ENCODE data around the gene MAPK8IP2.
A peak's percentile ranks its signal among the peaks of the same experiment; 100 is the strongest.

Gene MAPK8IP2

GRCh38 chr22:50576070-50576469 is 24.5 kb upstream of the MAPK8IP2 start:
- peak; percentile 34 for DNase-seq

GRCh38 chr22:50576806-50577696 is 23.5 kb upstream of the MAPK8IP2 start:
- no peak for DNase-seq

DNA sequence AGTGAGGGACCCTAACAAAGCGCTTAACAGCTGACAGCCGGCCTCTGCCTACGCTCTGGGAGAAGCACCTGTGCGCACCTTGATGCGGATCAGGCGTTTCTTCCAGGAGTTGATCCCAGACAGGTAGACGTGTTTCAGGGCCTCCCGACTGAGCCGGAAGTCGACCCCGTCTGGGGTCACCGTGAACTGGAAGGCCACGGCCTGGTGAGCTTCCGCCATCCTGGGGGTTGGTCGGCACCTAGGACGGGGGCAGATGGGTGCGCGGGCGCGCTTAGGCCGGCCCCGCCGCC is 23.0 kb upstream of the MAPK8IP2 start:
- DNase-seq = no peak

DNA sequence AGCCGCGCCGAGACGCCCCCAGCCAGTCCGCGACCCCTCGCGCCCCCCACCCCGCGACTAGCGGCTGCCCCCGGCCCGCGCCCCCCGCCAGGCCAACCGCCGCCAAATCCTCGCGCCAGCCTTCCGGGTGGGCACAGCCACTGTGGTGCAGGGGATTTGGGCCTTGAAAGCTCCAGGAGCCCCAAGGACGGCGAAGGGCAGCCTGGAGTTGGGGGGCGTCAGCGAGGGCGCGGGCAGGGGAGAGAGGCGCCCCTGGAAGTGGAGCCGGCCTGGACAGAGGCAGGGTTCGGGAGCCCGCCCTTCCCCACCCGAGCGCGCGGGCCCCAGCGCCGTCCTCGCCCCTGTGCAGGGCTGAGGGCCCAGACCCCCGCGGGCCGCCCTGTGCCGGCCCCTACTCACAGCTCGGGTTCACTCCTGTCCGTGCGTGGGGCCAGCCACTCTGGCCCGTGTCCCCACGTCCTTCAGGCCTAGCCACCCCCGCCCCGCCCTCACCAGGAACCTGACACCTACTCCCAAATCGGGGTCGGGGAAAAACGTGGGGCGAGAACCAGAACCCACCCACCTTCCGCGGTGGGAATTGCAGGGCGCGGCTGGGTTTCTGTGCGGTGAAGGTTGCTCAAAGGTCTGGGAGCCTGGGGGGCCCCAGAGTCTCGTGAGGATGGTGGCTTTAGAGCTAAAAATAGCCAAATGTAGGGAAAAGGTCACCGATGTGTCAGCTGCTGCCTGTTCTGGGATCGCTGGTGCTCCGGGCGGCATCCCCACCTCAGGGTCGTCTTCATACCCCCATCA is 22.4 kb upstream of the MAPK8IP2 start, which contains the start of gene CPT1B:
TSS of gene CPT1B (minus strand) at position 441 of the 789 bp plus-strand sequence. CDS start 512 bp downstream, outside the sequence.
- no peak for DNase-seq

DNA sequence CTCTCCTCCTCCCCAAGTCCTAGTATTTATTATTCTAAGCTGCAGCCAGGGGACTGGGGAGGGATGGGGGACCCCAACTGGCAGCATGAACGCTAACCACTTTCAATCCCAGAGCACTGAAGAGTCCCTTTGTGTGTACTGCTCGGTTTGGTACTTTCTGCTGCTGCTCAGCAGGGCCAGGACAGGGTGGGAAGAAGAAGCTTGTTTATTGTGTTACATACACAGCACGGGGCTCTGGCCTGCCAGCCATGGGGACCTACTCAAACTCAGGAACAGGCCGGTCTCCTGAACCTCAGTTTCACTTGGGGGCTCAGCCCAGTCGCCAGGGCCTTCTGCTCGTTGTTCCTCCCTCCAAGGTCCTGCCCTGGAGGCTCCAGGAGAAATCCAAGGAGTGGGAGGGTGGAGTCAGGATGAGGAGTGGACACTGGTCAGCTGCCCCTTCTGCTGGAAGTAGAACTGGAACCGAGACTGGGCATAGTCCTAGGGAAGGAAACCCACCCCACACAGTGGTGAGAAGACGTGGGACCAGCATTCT is 21.8 kb upstream of the MAPK8IP2 start:
- no peak for DNase-seq

DNA sequence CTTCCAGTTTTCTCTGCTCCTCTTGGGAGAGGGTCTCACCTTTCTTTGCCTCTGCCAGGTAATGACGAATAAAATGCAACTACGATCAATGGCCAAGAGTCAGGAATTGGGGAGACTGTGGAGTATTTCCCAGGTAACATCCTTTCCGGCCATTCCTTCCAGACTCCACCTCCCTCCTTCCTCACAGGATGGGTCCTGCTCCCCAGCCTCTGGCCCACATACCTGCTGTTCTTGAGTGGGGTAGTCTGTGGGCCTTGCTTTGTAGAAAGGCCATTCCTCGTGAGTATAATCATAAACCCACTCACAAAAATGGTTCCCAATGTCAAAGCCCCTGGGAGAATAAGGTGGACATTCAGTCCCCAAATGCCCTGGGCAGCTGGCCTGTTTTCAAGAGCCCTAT is 20.8 kb upstream of the MAPK8IP2 start:
- DNase-seq = no peak

DNA sequence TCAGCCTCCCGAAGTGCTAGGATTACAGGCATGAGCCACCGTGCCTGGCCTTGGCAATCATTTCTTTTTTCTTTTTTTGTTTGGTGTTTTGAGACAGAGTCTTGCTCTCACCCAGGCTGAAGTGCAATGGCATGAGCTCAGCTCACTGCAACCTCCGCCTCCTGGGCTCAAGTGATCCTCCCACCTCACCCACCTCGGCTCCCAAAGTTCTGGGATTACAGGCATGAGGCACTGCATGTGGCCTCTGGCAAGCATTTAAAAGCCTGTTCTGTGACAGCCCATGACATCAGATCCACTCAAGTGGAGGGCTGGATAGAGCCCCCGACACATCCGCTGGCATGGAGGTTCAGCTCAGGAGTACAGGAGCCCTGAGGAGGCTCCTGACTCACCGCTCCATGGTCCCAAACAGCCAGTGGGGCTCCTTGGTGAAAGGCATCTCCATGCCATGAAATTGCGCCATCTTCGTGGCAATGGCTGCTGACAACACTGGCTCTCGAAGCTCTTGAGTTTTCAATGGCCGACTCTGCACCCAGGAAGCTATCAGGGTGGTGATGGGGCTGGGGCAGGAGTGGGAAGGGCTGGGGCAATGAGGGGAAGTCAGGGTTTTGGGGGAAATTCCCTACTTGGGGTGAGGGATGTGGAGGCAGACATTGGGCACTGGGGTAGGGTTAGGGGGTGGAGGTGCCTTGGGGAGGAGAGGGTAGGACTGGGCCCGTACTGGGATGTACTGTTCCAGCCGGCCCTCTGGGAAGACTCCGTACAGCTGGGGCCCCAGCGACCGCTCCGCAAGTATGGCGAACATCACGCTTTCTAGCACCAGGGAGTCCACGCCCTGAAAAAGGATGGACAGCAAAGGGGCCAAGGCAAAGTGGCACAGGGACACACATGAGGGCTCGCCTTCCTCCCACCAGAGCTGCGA is 19.3 kb upstream of the MAPK8IP2 start:
- DNase-seq = no peak

DNA sequence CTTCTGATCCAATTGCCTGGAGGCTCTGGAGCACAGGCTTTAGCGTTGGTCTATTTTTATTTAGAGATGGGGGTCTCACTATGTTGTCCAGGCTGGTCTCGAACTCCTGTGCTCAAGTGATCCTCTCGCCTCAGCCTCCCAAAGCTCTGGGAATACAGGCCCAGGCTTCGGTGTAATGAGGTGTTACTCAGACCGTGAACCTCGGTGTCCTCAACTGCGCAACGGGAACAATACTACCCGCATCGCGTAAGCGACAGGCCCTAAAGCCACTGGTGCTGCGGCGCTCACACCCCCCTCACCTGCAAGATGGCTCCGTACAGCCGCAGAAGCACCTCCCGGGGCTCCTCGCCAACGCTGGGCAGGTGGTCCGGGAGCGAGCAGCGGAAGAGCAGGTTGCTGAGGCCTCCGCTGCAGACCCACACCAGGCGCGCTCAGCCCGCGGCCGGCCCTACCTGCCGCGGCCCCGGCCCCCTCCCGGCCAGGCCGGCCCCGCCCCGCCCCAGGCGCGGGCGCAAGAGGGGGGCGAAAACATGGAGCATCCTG is 18.6 kb upstream of the MAPK8IP2 start:
- DNase-seq = no peak

- DNase-seq = peak; percentile 95
These were observed 17.9 kb upstream of the MAPK8IP2 start, which contains the start of gene CHKB for GRCh38 chr22:50582493-50583293. TSS of gene CHKB (minus strand) at chr22:50582849. CDS start at chr22:50582781, 68 bp downstream.

DNA sequence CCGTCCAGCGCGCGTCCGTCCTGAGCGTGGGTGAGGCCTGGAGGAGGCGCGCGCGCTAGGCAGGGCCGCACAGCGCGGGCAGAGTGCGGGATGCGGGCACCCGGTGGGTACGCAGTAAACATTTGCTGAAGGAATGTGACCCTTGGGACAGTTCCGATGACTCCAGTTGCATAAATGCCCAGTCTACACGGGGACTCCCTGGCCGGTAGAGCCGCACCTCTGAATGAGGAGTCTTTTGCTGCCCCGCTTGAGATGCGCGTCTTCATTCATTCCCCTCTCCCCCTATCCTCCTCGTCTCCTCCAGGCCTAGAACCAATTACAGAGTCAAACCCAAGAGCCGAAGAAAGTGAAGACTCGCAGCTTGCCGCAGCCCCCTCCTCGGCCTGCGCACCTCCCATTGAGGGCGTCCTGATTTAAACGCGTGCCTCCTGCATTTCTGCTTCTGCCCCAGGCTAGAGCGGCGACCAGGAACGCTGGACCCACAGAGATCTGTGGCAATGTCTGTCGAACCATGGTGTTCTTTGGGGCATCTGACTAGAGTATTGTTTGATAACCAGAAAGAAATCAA is 17.2 kb upstream of the MAPK8IP2 start:
- peak; percentile 40 for DNase-seq

DNA sequence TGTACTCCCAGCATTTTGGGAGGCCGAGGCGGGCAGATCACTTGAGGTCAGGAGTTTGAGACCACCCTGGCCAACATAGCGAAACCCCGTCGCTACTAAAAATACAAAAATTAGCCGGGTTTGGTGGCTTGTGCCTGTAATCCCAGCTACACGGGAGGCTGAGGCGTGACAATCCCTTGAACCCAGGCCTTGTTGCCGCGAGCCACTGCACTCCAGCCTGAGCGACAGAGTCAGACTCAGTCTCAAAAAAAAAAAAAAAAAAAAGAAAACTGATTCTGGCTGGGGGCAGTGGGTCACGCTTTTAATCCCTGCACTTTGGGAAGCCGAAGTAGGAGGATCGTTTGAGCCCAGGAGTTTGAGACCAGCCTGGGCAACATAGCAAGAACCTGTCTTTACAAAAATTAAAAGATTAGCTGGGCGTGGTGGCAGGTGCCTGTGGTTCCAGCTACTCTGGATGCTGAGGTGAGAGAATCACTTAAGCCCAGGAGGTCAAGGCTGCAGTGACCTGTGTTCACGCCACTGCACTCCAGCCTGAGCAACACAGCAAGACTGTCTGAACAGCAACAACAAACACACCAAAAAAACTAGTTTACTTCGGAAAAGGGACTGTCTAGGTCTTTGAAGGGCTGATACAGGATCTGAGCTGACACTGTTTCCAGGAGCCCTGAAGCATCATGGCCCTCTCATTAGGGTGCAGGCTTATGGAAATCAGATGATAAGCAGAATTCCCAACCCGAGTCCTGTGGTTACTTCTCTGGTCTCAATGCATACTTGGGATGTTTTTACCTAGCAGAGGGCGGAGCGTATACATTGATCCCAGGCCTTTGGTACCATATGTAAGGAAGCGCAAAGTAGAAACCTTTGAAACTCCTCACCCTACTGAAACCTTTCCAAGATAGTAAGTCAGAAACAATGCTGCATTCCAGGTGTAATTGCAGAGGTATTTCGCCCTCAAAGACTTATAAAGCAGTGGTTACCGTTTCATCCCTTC is 16.2 kb upstream of the MAPK8IP2 start:
- DNase-seq = no peak

- DNase-seq = no peak
These were observed 15.4 kb upstream of the MAPK8IP2 start for GRCh38 chr22:50585238-50585637.

GRCh38 chr22:50585781-50586180 is 14.8 kb upstream of the MAPK8IP2 start:
- DNase-seq = no peak

DNA sequence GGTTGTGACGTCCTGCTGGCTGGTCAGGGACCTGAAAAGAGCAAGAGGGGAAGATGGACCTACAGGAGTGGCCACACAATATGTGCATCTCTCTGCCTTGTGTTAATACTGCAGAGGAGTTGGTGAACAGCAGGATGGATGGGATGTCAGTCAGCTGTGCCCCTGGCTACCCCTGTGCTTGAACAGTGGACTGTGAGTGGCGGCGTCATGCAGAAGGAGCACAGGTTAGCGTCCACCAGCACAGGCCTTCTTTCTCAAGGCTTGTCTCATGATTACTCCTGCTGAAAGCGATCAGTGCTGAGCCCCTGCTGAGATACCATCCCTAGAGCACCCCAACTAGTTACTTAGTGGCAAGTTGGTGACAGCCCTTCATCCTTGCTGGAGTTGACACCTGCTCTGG is 14.2 kb upstream of the MAPK8IP2 start:
- DNase-seq = no peak

GRCh38 chr22:50587407-50587806 is 13.2 kb upstream of the MAPK8IP2 start:
- DNase-seq = no peak

DNA sequence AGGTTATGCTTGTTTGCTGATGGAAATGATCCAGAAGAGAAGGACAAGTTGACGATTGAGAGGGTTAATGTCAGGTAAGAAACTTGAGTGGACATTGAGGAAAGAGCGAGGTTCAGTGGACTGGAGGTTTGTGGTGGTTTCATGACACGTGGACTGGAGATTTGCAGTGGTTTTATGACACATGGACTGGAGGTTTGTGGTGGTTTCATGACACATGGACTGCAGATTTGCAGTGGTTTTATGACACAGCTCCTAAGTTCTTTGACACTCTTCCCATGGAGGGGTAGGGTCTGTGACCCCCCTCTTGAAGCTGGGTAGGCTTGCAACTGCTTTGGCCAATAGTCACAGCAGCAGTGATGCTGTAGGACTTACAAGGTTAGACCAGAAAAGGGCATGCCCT is 5.4 kb upstream of the MAPK8IP2 start:
- DNase-seq = no peak

DNA sequence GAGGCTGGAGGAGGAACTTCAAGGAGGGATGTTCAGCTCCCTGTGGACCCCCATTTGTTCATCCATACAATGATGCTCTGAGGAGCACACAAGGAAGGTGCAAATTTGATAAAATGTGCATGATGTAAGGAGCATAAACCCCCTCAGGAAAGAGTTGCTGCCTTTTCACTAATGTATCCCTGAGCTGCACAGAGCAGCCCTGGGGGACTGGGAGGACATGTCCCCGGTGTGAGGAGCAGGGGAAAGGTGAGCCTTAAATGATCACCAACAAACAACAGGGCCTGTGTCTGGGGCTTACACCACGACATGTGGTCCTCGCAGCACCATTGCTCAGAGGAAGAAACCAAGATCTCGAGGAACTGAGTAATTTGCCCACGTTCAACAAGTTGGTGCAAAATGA is 3.5 kb upstream of the MAPK8IP2 start:
- no peak for DNase-seq

- no peak for DNase-seq
These were observed 657 bp upstream of the MAPK8IP2 start for GRCh38 chr22:50599816-50600455.

DNA sequence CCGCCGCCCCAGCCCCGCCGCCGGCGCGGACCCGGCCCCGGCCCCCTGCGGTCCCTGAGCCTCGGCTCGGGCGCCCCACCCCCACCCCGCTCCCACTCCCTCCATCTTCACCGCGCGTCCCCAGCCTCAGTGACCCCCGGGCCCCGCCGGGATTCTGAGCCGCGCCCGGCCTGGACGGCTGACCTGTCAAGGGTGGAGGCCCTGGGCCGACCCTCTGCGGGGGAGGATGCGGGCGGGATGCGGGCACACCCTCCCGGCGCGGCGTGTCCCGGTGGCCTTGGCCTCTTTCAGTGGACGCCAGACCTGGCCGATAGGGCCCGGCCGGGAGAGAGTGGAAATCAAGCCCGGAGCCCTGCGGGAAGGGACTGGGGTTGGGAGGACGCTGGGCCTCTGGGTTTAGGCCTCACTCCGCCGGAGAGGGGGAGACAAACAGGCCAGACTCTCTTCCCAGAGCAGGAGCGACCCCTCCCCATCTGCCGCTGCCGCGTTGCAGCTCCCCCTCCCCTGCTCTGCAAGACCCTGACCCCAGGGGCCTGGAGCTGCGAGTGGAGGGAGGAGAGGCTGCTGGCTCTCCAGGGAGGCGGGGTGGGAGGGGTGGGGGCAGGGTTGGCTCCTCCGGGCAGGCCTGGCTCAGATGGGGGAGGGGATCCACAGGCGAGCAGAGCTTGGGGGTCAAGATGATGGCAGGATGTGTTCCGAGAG is 525 bp downstream of the MAPK8IP2 start:
- DNase-seq = no peak
